Coronary artery (tissue), 2 donors: ENCODE data around the gene CMIP.

Experiments
- DNase-seq: peaks from one replicate; pipeline ENCODE4 v3.0.0-alpha.2; 2017; ENCODE audit warnings: low spot score
- H3K27ac ChIP-seq, 2 donors: fragments of 200-600 bp; sonication (generic); one replicate each; pipeline ENCODE4 v1.5.1; 2016 to 2019
- H3K4me3 ChIP-seq: fragments of 200-600 bp; sonication (generic); 2 replicates; pipeline ENCODE4 v1.5.1; 2016; ENCODE audit warnings: mild to moderate bottlenecking, moderate library complexity
- CTCF ChIP-seq: fragments of 200-600 bp; sonication (generic); IDR thresholded peaks from one replicate; pipeline ENCODE4 v1.5.1; 2019; ENCODE audit warnings: antibody characterized with exemption

Gene CMIP

GRCh38 chr16:81586977-81587625 lies 142.5 kb downstream of the CMIP start:
- Histone ChIP-seq H3K27ac (no peak overlapping the region), H3K4me3 (no peak overlapping the region)
- DNase-seq, result no peak
- TF ChIP-seq CTCF, result no peak

- no peak for TF ChIP-seq CTCF
- Histone ChIP-seq H3K27ac (no peak overlapping the region), H3K4me3 (no peak overlapping the region)
- DNase-seq, result no peak
These were observed 143.1 kb downstream of the CMIP start for GRCh38 chr16:81587626-81588160.

- TF ChIP-seq CTCF, result no peak
- H3K27ac ChIP-seq, result no peak overlapping the region
- H3K4me3 ChIP-seq, result no peak overlapping the region
- no peak for DNase-seq
These were observed 143.9 kb downstream of the CMIP start for GRCh38 chr16:81588326-81589081.

GRCh38 chr16:81589975-81590650 lies 145.5 kb downstream of the CMIP start:
- Histone ChIP-seq H3K27ac (no peak overlapping the region), H3K4me3 (no peak overlapping the region)
- DNase-seq, result no peak
- TF ChIP-seq CTCF, result no peak

GRCh38 chr16:81590714-81591544 lies 146.3 kb downstream of the CMIP start:
- no peak for DNase-seq
- H3K27ac ChIP-seq, result no peak overlapping the region
- H3K4me3 ChIP-seq, result no peak overlapping the region
- TF ChIP-seq CTCF, result no peak

GRCh38 chr16:81591545-81591870 lies 146.9 kb downstream of the CMIP start:
- TF ChIP-seq CTCF, result no peak
- no peak overlapping the region for H3K4me3 ChIP-seq
- DNase-seq, result no peak
- no peak overlapping the region for H3K27ac ChIP-seq
